ENCODE results near the gene VAPB.

VAPB gene

GRCh38 chr20:58377766-58378401 lies 11.1 kb upstream of the VAPB start:
- DNase-seq (ENCODE audit: low read depth) = no peak

- no peak for DNase-seq (ENCODE audit: low read depth)
Observed at GRCh38 chr20:58378704-58379103, 10.3 kb upstream of the VAPB start.

GRCh38 chr20:58381627-58382026 lies 7.4 kb upstream of the VAPB start:
- no peak for DNase-seq (ENCODE audit: low read depth)

DNA sequence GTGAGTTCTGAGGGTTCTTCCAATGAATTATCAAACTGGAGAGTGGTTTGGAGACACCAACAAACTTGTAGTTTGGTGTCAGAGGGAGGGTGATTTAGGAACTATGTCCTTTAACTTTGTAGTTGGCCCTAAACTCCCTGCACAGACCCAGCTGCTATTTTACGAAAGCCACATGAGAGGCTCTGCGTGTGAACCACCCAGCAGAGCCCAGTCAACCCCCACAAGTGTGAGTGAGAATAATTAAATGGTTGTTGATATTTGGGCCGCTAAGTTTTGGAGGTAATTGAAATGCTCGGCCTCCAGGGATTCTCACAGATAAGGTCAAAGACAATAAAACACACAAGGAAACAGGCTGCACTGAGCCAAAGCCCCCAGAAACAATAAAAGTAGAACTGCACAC lies 6.9 kb upstream of the VAPB start:
- no peak for DNase-seq (ENCODE audit: low read depth)

- no peak for DNase-seq (ENCODE audit: low read depth)
Observed at GRCh38 chr20:58384821-58385220, 4.2 kb upstream of the VAPB start.

DNA sequence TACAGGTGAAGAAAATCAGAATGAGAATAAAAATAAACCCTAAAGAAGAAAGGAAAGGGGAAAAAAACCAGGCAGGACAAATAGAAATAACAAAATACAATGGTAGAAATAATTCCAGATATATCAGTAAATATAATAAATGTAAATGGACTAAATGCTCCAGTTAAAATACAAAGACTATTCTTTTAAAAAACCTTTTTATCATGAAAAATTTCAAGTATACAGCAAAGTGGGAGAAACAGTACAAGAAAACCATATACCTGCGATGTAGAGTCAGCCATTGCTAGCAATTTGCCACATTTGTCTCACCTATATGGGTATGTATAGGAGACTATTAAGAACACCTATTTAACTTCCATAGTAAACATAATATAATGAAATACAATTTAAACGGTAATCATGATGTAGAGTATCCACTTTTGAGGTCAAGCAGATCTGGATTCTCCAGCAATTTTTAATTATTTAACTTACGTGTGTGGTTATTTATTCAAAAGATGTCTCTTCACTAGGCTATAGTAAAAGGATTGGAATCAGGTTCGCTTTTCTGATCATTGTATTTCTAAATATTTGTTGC lies 914 bp upstream of the VAPB start:
- DNase-seq (ENCODE audit: low read depth) = no peak

- DNase-seq (ENCODE audit: low read depth) = no peak
Observed at GRCh38 chr20:58389324-58389967, 417 bp downstream of the VAPB start.

GRCh38 chr20:58389968-58390658 lies 1.1 kb downstream of the VAPB start:
- DNase-seq (ENCODE audit: low read depth) = no peak

DNA sequence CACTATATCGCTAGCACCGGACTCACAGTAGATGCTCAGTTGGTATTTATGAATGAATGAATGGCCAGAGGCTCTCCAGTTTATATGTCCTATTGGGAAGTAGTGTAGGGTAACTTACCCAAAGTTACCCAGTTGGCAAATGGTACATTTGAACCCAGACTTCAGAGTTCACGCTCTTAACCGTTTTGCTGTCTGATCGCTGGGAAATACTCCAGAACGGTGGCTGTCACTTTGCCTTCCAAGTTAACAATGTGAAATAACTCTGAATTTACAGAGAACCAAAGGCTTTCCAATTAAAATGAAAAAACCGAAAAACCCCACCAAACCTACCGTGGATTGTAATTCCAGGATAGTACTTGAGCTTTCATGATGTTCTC lies 1.6 kb downstream of the VAPB start:
- DNase-seq (ENCODE audit: low read depth) = no peak

- DNase-seq (ENCODE audit: low read depth) = no peak
Observed at GRCh38 chr20:58392286-58392685, 3.3 kb downstream of the VAPB start.

DNA sequence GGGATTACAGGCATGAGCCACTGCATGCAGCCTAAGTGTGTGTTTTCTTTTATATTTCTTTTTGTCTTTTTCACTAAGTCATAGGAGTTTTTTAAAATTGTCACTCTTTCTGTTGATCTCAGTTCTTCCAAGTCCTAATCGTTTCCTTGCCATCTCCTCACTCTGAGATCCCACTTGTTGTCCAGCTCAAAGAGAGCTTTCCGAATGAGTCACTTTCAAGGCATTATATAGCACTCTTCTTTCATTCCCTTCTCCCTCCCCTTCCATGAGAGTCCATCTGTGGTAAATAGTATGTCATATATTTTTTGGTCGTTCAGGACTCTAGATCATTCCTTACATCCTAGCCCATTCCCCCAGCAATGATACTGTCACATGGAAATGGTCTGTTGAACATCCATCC lies 4.3 kb downstream of the VAPB start:
- DNase-seq (ENCODE audit: low read depth) = no peak

DNA sequence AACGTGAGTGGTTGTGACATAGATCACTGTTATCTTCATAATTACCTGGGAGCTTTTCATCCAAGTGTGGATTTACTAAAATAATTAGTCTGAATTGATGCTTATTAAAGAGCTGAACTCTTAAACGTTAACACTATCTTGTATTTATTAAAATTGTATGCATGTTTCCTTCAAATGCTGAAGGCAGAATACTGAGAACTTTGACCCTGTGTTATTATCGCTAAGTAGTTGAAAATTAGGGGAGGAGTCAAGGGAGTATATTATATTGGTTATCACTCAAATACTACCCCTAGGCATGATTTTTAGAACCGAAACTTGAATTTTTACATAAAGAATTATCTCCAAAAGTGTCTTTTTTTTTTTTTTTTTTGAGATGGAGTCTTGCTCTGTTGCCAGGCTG lies 5.8 kb downstream of the VAPB start:
- DNase-seq (ENCODE audit: low read depth) = no peak

- DNase-seq (ENCODE audit: low read depth) = no peak
Observed at GRCh38 chr20:58395604-58396003, 6.6 kb downstream of the VAPB start.

DNA sequence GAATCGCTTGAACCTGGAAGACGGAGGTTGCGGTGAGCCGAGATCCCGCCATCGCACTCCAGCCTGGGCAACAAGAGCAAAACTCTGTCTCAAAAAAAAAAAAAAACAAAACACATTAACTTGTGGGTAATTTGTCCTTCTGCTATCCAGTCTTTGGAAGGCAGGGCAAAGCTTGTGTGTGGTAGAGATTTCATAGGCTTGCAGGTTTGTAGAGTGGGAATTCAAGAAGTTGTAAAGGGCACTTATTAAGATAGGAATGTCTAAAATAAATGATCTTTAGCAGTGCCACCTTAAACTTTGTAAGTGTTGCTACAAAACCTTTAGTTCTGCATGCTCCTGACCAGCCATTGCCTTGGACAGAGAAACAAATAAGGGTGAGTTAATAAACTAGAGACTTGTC lies 8.4 kb downstream of the VAPB start:
- DNase-seq (ENCODE audit: low read depth) = no peak

DNA sequence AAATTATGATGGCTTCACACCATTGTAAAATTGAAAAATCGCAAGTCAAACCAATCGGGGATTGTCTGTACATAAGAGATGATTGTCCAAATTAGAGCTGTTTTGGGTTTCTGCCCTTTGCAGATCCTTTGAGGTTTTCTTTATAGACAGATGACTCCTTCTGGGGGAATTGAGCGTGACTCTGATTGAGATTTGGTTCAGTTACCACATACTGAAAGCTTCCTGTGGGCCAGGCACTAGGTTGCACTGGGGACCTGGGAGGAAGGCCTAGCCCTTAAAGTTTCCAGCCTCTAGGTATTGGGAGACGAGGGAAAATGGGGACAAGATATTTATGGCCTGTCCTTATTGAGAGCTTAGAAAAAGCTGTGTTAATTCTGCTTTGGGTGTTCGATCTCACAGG lies 9.2 kb downstream of the VAPB start:
- DNase-seq (ENCODE audit: low read depth) = no peak

- DNase-seq (ENCODE audit: low read depth) = no peak
Observed at GRCh38 chr20:58399926-58400325, 10.9 kb downstream of the VAPB start.

DNA sequence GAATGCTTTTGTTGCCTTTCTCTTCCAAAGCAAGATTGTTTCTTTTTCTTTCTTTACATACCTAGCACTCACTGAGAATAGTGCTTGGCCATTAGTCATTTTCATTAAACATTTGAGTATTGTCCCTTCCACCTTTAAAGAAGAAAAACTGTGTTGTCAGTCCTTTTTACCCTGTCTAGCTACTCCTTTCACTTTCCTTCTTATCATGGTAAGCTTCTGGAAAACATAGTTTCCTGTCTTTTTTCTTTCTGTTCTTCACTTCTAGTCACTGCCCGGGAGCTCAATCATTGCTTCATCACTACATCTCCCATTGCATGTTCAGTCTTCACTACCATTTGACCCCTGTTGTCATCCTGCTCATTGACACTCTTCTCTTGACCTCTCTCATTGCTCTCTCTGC lies 12.1 kb downstream of the VAPB start:
- no peak for DNase-seq (ENCODE audit: low read depth)

GRCh38 chr20:58402305-58402704 lies 13.3 kb downstream of the VAPB start:
- DNase-seq (ENCODE audit: low read depth) = no peak

GRCh38 chr20:58402827-58403226 lies 13.8 kb downstream of the VAPB start:
- DNase-seq (ENCODE audit: low read depth) = no peak

GRCh38 chr20:58403272-58403671 lies 14.2 kb downstream of the VAPB start:
- DNase-seq (ENCODE audit: low read depth) = no peak

DNA sequence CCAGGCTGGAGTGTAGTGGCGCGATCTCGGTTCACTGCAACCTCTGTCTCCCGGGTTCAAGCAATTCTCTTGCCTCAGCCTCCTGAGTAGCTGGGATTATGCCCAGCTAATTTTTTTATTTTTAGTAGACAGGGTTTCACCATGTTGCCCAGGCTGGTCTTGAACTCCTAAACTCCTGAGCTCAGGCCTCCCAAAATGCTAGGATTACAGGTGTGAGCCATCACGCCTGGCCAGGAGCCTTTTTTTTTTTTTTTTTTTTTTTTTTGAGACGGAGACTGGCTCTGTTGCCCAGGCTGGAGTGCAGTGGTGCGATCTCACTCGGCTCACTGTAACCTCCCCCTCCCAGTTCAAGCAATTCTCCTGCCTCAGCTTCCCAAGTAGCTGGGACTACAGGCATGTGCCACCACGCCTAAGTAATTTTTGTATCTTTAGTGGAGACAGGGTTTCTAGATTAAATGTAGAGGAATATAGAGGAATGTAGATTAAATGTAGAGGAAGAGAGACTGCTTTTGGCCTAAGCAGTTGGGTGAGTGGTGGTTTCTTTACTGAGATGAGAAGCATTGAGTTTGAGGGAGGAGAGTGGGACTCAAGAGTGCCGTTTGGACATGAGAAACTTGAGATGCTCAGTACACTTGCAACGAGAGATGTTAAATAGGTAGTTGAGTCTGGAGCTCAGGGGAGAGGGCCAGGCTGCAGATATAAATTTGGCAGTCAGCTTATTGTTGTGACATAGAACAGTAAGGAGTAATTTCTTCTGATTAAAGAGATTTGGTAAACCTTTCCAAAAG lies 16.7 kb downstream of the VAPB start:
- DNase-seq (ENCODE audit: low read depth) = no peak

- DNase-seq (ENCODE audit: low read depth) = no peak
Observed at GRCh38 chr20:58406422-58407001, 17.5 kb downstream of the VAPB start.
